GM12873 (cell line): Measurements from ENCODE around the gene G6PC1.
A peak's percentile ranks its signal among the peaks of the same experiment; 100 is the strongest.

Source experiments
- CTCF ChIP-seq: IDR thresholded peaks from 2 replicates; pipeline ENCODE4 v1.5.1; 2012; ENCODE audit warnings: low read depth, mild to moderate bottlenecking, moderate library complexity, low read length, control low read depth; ENCODE audit not compliant: insufficient read depth; ENCODE audit errors: missing control alignments

G6PC1 gene

GRCh38 chr17:42873315-42873714, 27.3 kb upstream of the G6PC1 start:
- no peak for TF ChIP-seq CTCF

DNA sequence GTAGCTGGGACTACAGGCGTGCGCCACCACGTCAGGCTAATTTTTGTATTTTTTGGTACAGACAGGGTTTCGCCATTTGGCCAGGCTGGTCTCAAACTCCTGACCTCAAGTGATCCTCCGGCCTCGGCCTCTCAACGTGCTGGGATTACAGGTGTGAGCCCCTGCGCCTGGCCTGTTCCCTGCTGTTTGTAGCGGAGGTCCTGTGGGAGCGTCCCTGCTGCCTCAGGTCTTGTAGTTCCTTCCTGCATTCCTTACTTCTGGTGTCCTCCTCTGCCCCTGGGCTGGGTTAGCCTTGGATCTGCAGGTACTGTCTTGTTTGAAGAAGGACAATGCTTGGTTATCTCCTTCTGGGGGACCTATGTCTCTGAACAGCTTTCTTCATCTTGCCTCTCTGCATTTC, 23.6 kb upstream of the G6PC1 start:
- TF ChIP-seq CTCF, result no peak

DNA sequence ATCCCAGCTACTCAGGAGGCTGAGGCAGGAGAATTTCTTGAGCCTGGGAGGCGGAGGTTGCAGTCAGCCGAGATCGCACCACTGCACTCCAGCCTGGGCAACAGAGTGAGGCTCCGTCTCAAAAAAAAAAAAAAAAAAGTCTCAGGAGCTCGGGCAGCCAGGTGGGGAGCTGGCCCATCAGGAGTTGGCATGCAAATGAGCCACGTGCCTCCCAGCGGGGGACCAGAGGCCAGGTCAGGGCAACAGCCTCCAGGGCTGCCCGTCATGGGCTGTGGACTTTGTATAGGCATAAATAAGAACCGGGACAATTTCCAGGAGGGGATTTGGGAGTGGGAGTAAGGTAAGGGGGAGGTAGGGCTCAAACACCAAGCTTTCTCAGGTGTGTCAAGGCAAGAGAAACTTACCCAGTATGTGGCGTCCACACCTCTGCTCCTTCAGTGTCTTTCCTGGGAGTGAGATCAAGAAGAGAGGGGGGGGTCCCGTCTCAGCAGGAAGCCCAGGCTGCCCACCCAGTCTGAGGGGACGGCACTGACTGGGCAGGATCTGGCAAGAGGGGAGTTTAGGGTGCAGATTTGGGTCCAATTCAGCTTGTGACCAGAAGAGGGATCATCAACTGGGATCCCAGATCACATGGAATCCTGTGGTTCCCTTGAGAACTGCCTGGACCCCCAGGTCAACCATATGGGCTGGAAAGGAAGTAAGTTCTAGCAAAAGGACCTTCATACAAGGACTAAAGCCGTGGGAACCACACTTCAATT, 22.3 kb upstream of the G6PC1 start:
- peak; percentile 1 for TF ChIP-seq CTCF

DNA sequence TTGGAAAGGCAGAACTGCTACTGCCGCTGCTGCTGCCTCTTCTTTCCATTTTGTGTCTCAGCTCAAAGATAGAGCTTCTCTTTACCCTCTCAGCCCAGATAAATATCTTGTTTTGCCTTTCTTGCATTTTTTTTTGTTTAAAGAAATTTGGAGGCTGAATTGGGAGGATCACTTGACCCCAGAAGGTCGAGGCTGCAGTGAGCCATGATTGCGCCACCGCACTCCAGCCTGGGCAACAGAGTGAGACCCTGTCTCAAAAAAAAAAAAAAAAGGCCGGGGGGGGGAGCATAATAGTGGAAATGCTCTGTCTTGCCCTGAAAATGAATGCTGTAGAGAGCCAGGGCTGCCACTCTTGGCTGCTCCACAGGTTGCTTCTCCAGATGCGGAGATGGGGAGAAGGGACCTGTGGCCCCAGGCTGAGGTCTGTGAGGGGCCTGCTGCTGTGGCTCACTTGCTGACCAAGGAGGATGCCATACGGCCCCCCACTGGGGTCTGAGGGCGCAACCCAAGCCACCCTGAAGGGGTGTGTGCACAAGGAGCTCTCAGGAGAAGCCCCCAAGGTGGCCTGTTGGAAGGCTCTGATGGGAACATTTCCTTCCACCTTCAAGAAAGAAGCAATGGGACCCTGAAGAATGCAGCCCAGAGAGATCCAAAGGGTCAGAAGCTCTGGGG, 21.5 kb upstream of the G6PC1 start:
- peak; percentile 0 for TF ChIP-seq CTCF

GRCh38 chr17:42879596-42879985, 21.0 kb upstream of the G6PC1 start:
- no peak for TF ChIP-seq CTCF

DNA sequence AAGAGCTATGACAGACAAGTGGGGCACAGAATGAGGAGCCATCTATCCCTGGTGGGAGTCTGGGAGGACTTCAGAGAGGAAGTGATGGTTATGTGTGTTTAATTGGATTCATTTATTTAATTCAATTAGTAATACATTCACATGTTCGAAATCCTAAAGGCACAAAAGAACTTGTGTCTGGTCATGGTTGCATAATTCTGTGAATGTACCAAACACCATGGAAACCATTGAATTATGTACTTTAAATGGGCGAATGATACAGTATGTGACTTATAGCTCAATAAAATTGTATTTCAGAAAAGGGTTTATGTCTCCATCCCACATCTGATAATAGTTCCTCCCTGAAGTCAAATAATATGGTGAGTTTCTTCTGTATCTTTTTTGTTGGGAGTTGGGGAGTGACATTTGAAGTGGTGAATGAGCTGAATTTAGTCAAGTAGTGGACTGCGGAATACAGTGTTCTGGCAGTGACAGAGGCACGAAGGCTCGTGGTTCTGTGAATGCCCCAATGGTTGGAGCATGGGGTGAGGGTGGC, 19.8 kb upstream of the G6PC1 start:
- TF ChIP-seq CTCF, result no peak

GRCh38 chr17:42882166-42882565, 18.4 kb upstream of the G6PC1 start:
- TF ChIP-seq CTCF, result no peak
